Measurements from ENCODE around the gene ZNF608. TPM values are rescaled to one million over a fixed set of nuclear protein-coding genes. Genes with fewer than 3 reads are reported as not detected.

Gene ZNF608
- total RNA-seq, 1 donor from 2014 or later, result 6.8 TPM

GRCh38 chr5:124751031-124751430 is 4.6 kb upstream of the ZNF608 start:
- no peak for DNase-seq
- intact Hi-C loops (cut with micrococcal nuclease), result no loop called here
- no peak for TF ChIP-seq CTCF (IDR thresholded peaks at IDR 0.05; ENCODE audit: borderline replicate concordance)

GRCh38 chr5:124748687-124749594 is 2.5 kb upstream of the ZNF608 start:
- Histone ChIP-seq H3K4me1 (peaks cover 27% of the 10 kb centered on the region), H3K9me3 (replicated peaks) (no peaks in the 10 kb centered on the region), H3K27ac (replicated peaks) (peak overlapping the region; percentile 93), H3K4me3 (peak overlapping the region; percentile 79), H3K36me3 (no peaks in the 10 kb centered on the region), H3K27me3 (ENCODE audit: low read depth) (no peaks in the 10 kb centered on the region)
- TF ChIP-seq CTCF (IDR thresholded peaks at IDR 0.05; ENCODE audit: borderline replicate concordance), result no peak
- DNase-seq, result peak; percentile 46
- intact Hi-C loops (cut with micrococcal nuclease), result loop anchor here (5.0 to 10.0 kb wide), 2 partner anchors 97 to 156 kb away; no protein-coding TSS in a partner anchor

More at GRCh38 chr5:124751031-124751430, 4.6 kb upstream of the ZNF608 start:
- no peaks in the 10 kb centered on the region for H3K27me3 ChIP-seq (ENCODE audit: low read depth)
- no peak overlapping the region for H3K27ac ChIP-seq (replicated peaks)
- no peak overlapping the region for H3K4me3 ChIP-seq
- H3K4me1 ChIP-seq, result peaks cover 6% of the 10 kb centered on the region
- H3K9me3 ChIP-seq (replicated peaks), result no peaks in the 10 kb centered on the region
- H3K36me3 ChIP-seq, result no peaks in the 10 kb centered on the region

- Histone ChIP-seq H3K9me3 (replicated peaks) (no peaks in the 10 kb centered on the region), H3K27ac (replicated peaks) (peak overlapping the region; percentile 93), H3K36me3 (no peaks in the 10 kb centered on the region), H3K4me3 (peak overlapping the region; percentile 79), H3K4me1 (peaks cover 36% of the 10 kb centered on the region), H3K27me3 (ENCODE audit: low read depth) (no peaks in the 10 kb centered on the region)
- intact Hi-C loops (cut with micrococcal nuclease), result loop anchor here (5.0 to 10.0 kb wide), 2 partner anchors 96 to 157 kb away; no protein-coding TSS in a partner anchor
- no peak for DNase-seq
- no peak for TF ChIP-seq CTCF (IDR thresholded peaks at IDR 0.05; ENCODE audit: borderline replicate concordance)
Observed at GRCh38 chr5:124747791-124748686, 1.6 kb upstream of the ZNF608 start.

- no peak for TF ChIP-seq CTCF (IDR thresholded peaks at IDR 0.05; ENCODE audit: borderline replicate concordance)
- intact Hi-C loops (cut with micrococcal nuclease), result loop anchor here (5.0 to 10.0 kb wide), 2 partner anchors 95 to 158 kb away; no protein-coding TSS in a partner anchor
- no peaks in the 10 kb centered on the region for H3K36me3 ChIP-seq
Observed at GRCh38 chr5:124746916-124747790, 714 bp upstream of the ZNF608 start.

More at GRCh38 chr5:124746916-124747790, 714 bp upstream of the ZNF608 start:
- Histone ChIP-seq H3K27me3 (ENCODE audit: low read depth) (no peaks in the 10 kb centered on the region), H3K9me3 (replicated peaks) (no peaks in the 10 kb centered on the region), H3K4me3 (peak overlapping the region; percentile 79), H3K4me1 (peaks cover 45% of the 10 kb centered on the region), H3K27ac (replicated peaks) (peak overlapping the region; percentile 93)
- peak; percentile 73 for DNase-seq
